Measurements from ENCODE around the gene CACTIN. TPM values are rescaled to one million over a fixed set of nuclear protein-coding genes. Genes with fewer than 3 reads are reported as not detected.

CACTIN gene
- total RNA-seq, 1 experiment from 2014 or later: 33.2 TPM

DNA sequence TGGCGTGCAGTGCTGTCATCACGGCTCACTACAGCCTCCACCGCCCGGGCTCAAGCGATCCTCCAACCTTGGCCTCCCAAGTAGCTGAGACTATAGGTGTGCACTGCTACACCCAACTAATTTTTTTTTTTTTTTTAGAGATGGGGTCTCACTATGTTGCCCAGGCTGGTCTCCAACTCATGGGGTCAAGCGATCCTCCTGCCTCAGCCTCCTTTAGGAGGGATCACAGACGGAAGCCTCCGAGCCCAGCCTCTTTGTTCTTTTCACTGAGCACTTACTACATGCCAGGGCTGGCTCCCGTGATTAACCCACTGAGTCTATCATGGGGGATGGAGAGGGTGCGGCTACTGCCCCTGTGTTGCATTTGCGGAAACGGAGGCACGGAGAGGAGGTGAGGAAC, 12.9 kb upstream of the CACTIN start:
- BruUV-seq (replicated peaks): no TSS peak

More for the DNA sequence above, 12.9 kb upstream of the CACTIN start:
- Histone ChIP-seq H2AFZ (ENCODE audit: low read depth, low read length, poor library complexity, severe bottlenecking) (no peak overlapping the region), H3K4me3 (replicated peaks in 1 of 2; ENCODE audit: low read depth in 1 of 2, low read length in 2 of 2) (no peak overlapping the region), H3K9me3 (ENCODE audit: control insufficient read depth in 1 of 2, insufficient read depth in 1 of 2, low read depth in 1 of 2, low read length in 2 of 2) (no peaks in the 10 kb centered on the region), H4K20me1 (ENCODE audit: insufficient read depth) (no peaks in the 10 kb centered on the region), H3K79me2 (ENCODE audit: insufficient read depth, low read length) (no peaks in the 10 kb centered on the region), H3K4me2 (ENCODE audit: low read length) (no peak overlapping the region), H3K27ac (ENCODE audit: low read depth, low read length) (no peak overlapping the region), H3K9ac (ENCODE audit: low read length) (no peak overlapping the region), H3K4me1 (ENCODE audit: control insufficient read depth in 1 of 2, insufficient read depth in 2 of 2, low read length in 2 of 2) (peaks cover 3 to 10% of the 10 kb centered on the region in 2 experiments; a peak in 3 of 4 replicates), H3K9me2 (ENCODE audit: insufficient read depth) (no peaks in the 10 kb centered on the region), H3K27me3 (ENCODE audit: insufficient read depth, low read length) (no peaks in the 10 kb centered on the region), H3K36me3 (ENCODE audit: control insufficient read depth in 1 of 2, insufficient read depth in 2 of 2, low read length in 2 of 2) (no peaks in the 10 kb centered on the region; a peak in 1 of 4 replicates)
- CTCF ChIA-PET: no interaction called here
- ATAC-seq (no peak), DNase-seq (ENCODE audit: low read depth, low spot score) (no peak)
- RAD21 ChIA-PET (ENCODE audit: low non-redundant PET in 1 of 2, low total read pairs in 2 of 2, uncharacterized antibody in 2 of 2, unreplicated experiment in 2 of 2): no interaction called here
- POLR2A ChIA-PET: no interaction called here
- TF ChIP-seq YY1 (IDR thresholded peaks at IDR 0.05; ENCODE audit: extremely low read depth, insufficient replicate concordance, low read depth, low read length) (no peak), SRF (IDR thresholded peaks at IDR 0.05; ENCODE audit: low read depth) (no peak), SP1 (IDR thresholded peaks at IDR 0.05; ENCODE audit: low read depth) (no peak), REST (IDR thresholded peaks at IDR 0.05; ENCODE audit: low read depth) (no peak), CTCF (IDR thresholded peaks at IDR 0.05 in 2 of 3, conservative IDR thresholded peaks at IDR 0.05 in 1 of 3; ENCODE audit: borderline replicate concordance in 1 of 3, insufficient read depth in 1 of 3, low read depth in 2 of 3, low read length in 2 of 3) (no peak), ELF1 (IDR thresholded peaks at IDR 0.05; ENCODE audit: borderline replicate concordance, low read depth) (no peak), JUND (IDR thresholded peaks at IDR 0.05) (no peak), POLR2AphosphoS5 (IDR thresholded peaks at IDR 0.05; ENCODE audit: low read depth, low read length) (no peak), TCF7L2 (IDR thresholded peaks at IDR 0.05; ENCODE audit: borderline replicate concordance, extremely low read depth, insufficient read depth, insufficient read length) (no peak), ATF3 (IDR thresholded peaks at IDR 0.05) (no peak), CEBPB (IDR thresholded peaks at IDR 0.05; ENCODE audit: low read depth) (no peak), EZH2 (IDR thresholded peaks at IDR 0.05) (no peak), EGR1 (IDR thresholded peaks at IDR 0.05; ENCODE audit: low read depth) (no peak)
- intact Hi-C loops (cut with micrococcal nuclease): no loop called here
